ENCODE data around the gene SFXN5.

- no peak for TF ChIP-seq POLR2A (IDR thresholded peaks at IDR 0.05)
- TF ChIP-seq CTCF (IDR thresholded peaks at IDR 0.05), result no peak
Observed at GRCh38 chr2:73109431-73110167, 38.1 kb upstream of the SFXN5 start.

Data from right lobe of liver (tissue), 4 donors.